Stimulated activated CD8-positive, alpha-beta memory T cell treated with anti-CD3 and anti-CD28 coated beads, Interleukin-4, amount 100 ng/mL, for 24 hours (primary cell): ENCODE measurements around the gene LCK.

ENCODE experiments used
- DNase-seq: peaks from one replicate; pipeline ENCODE4 v3.0.0-alpha.2; 2020; ENCODE audit warnings: low read depth

LCK gene

GRCh38 chr1:32327204-32327603 lies 76.1 kb downstream of the LCK start:
- no peak for DNase-seq

GRCh38 chr1:32329931-32330466 lies 78.9 kb downstream of the LCK start:
- DNase-seq, result no peak

GRCh38 chr1:32330558-32331151 lies 79.6 kb downstream of the LCK start:
- no peak for DNase-seq

GRCh38 chr1:32331549-32331948 lies 80.5 kb downstream of the LCK start:
- DNase-seq, result no peak

GRCh38 chr1:32332290-32333079 lies 81.4 kb downstream of the LCK start:
- no peak for DNase-seq

- no peak for DNase-seq
These were observed 82.3 kb downstream of the LCK start for GRCh38 chr1:32333251-32333963.

- no peak for DNase-seq
These were observed 83.3 kb downstream of the LCK start for GRCh38 chr1:32334274-32334861.

- DNase-seq, result no peak
These were observed 83.9 kb downstream of the LCK start for GRCh38 chr1:32334864-32335534.

GRCh38 chr1:32335535-32335789 lies 84.4 kb downstream of the LCK start:
- no peak for DNase-seq
